CD4-positive, alpha-beta T cell (primary cell): Measurements from ENCODE around the gene PEAR1. TPM values are rescaled to one million over a fixed set of nuclear protein-coding genes. Genes with fewer than 3 reads are reported as not detected.

ENCODE experiments used
- ATAC-seq: fragments of 200-7000 bp; cut with Tn5 transposase; one replicate; pipeline ENCODE4 v1.10.0; 2022; ENCODE audit warnings: mild to moderate bottlenecking; ENCODE audit not compliant: poor library complexity
- CTCF ChIA-PET: fragments of 350-600 bp; sonication (Branson Sonifier 250); formaldehyde crosslinking; loops from one replicate; lab custom pipeline; 2021; ENCODE audit warnings: antibody characterized with exemption, inconsistent platforms; lab: Charles Lee
- POLR2A ChIA-PET: fragments of 350-600 bp; sonication (Branson Sonifier 250); formaldehyde crosslinking; loops from one replicate; lab custom pipeline; 2021; ENCODE audit warnings: antibody characterized with exemption, inconsistent platforms; lab: Charles Lee
- DNase-seq, 14 experiments: peaks; one replicate each; pipeline ENCODE4 v3.0.0-alpha.2; 2013 to 2020; ENCODE audit warnings: mixed read lengths in 2 of 14
- H3K27ac ChIP-seq, 2 donors: one replicate each; pipeline versions ENCODE4 v1.5.1 to v1.7.0; 2013; ENCODE audit warnings: low read length in 2 of 2, low read depth in 1 of 2, mild to moderate bottlenecking in 1 of 2
- H3K27me3 ChIP-seq, 2 experiments: 1 replicate in 1 of 2; 2 replicates in 1 of 2; pipeline versions ENCODE4 v1.6.1 to v1.7.0; 2013; ENCODE audit warnings: low read length in 2 of 2, control low read depth in 1 of 2, mild to moderate bottlenecking in 1 of 2, moderate library complexity in 1 of 2; ENCODE audit not compliant: insufficient read depth in 2 of 2, control insufficient read depth in 1 of 2
- H3K36me3 ChIP-seq: one replicate; pipeline ENCODE4 v1.6.1; 2013; ENCODE audit warnings: low read length, control low read depth; ENCODE audit not compliant: insufficient read depth
- H3K4me1 ChIP-seq: one replicate; pipeline ENCODE4 v1.6.1; 2013; ENCODE audit warnings: low read length, control low read depth; ENCODE audit not compliant: insufficient read depth
- H3K4me3 ChIP-seq: one replicate; pipeline ENCODE4 v1.5.1; 2013; ENCODE audit warnings: mild to moderate bottlenecking, low read length, moderate library complexity
- H3K9me3 ChIP-seq, 2 experiments: 1 replicate in 1 of 2; 2 replicates in 1 of 2; pipeline versions ENCODE4 v1.6.1 to v1.7.0; 2013; ENCODE audit warnings: low read length in 2 of 2, mild to moderate bottlenecking in 2 of 2, control low read depth in 1 of 2, moderate library complexity in 1 of 2; ENCODE audit not compliant: control insufficient read depth in 1 of 2, insufficient read depth in 1 of 2
- H3K27ac Mint-ChIP-seq: one replicate; pipeline ENCODE4 v1.8.0; 2020; ENCODE audit warnings: mixed read lengths
- H3K27me3 Mint-ChIP-seq: one replicate; pipeline ENCODE4 v1.8.0; 2021; ENCODE audit warnings: mixed read lengths
- H3K36me3 Mint-ChIP-seq: one replicate; pipeline ENCODE4 v1.8.0; 2021; ENCODE audit warnings: low read depth, mixed read lengths
- H3K4me1 Mint-ChIP-seq: one replicate; pipeline ENCODE4 v1.8.0; 2021; ENCODE audit warnings: low read depth, mixed read lengths
- H3K4me3 Mint-ChIP-seq: one replicate; pipeline ENCODE4 v1.8.0; 2020; ENCODE audit warnings: mild to moderate bottlenecking, mixed read lengths
- H3K9me3 Mint-ChIP-seq: one replicate; pipeline ENCODE4 v1.8.0; 2020; ENCODE audit warnings: mixed read lengths
- intact Hi-C, 2 experiments: fragments of 100-400 bp; cut with DNase I in 1 of 2; cut with micrococcal nuclease in 1 of 2; formaldehyde crosslinking; loops; one replicate each; pipeline versions ENCODE4 v1.15.1 to v1.9.0; 2023 to 2025; cut with DNase I, micrococcal nuclease
- total RNA-seq, 174 experiments: library from RNA in 2 of 174; stranded (reverse) in 2 of 174; gene quantifications; one replicate each; pipeline ENCODE4 v1.2.3 and lab custom pipeline; 2021 to 2026
- TF ChIP-seq, protein P1 (sequence below): fragments of 200-600 bp; IDR thresholded peaks from one replicate; pipeline ENCODE4 v1.8.0; 2022; ENCODE audit warnings: antibody characterized with exemption, mild to moderate bottlenecking

PEAR1 gene
- total RNA-seq, 2 experiments from 2014 or later, result 0.20 to 0.41 TPM

DNA sequence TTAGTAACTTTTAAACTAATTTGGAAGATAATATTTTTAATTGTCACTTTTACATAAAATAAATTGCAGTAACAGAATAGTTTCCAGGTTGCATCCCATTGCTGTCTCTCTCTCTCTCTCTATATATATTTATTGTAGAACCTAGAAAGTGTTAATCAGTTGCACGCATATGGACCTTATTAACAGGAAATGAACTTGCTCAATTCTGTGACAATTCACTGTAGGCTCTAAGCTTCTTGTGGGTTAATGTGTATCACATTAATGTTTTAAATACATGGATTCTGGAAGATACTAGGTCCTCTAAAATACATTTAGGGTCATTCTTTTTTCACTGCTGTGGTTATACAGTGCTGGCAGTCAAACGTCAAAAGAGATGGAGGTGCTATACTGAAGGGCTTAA is 60.1 kb downstream of the PEAR1 start:
- intact Hi-C loops, result no loop called here
- peaks cover 95% of the 10 kb centered on the region for H3K36me3 Mint-ChIP-seq
- POLR2A ChIA-PET, result interaction anchor here (0.6 kb wide), 1 partner anchor 16 kb away, joined by 4 read pairs; no protein-coding TSS in a partner anchor
- H3K27ac Mint-ChIP-seq, result no peak overlapping the region
- no peak overlapping the region for H3K4me3 ChIP-seq
- H3K27me3 ChIP-seq, result no peaks in the 10 kb centered on the region
- ATAC-seq (no peak), DNase-seq (no peak)
- no peak overlapping the region for H3K27ac ChIP-seq
- H3K4me1 ChIP-seq, result no peaks in the 10 kb centered on the region
- H3K9me3 Mint-ChIP-seq, result no peaks in the 10 kb centered on the region
- TF ChIP-seq, protein P1, sequence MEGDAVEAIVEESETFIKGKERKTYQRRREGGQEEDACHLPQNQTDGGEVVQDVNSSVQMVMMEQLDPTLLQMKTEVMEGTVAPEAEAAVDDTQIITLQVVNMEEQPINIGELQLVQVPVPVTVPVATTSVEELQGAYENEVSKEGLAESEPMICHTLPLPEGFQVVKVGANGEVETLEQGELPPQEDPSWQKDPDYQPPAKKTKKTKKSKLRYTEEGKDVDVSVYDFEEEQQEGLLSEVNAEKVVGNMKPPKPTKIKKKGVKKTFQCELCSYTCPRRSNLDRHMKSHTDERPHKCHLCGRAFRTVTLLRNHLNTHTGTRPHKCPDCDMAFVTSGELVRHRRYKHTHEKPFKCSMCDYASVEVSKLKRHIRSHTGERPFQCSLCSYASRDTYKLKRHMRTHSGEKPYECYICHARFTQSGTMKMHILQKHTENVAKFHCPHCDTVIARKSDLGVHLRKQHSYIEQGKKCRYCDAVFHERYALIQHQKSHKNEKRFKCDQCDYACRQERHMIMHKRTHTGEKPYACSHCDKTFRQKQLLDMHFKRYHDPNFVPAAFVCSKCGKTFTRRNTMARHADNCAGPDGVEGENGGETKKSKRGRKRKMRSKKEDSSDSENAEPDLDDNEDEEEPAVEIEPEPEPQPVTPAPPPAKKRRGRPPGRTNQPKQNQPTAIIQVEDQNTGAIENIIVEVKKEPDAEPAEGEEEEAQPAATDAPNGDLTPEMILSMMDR, result no peak
- no peaks in the 10 kb centered on the region for H3K9me3 ChIP-seq
- H3K4me3 Mint-ChIP-seq, result no peak overlapping the region
- CTCF ChIA-PET, result no interaction called here
- H3K4me1 Mint-ChIP-seq, result peaks cover 10% of the 10 kb centered on the region
- peaks cover 72% of the 10 kb centered on the region for H3K36me3 ChIP-seq
- H3K27me3 Mint-ChIP-seq, result no peaks in the 10 kb centered on the region

DNA sequence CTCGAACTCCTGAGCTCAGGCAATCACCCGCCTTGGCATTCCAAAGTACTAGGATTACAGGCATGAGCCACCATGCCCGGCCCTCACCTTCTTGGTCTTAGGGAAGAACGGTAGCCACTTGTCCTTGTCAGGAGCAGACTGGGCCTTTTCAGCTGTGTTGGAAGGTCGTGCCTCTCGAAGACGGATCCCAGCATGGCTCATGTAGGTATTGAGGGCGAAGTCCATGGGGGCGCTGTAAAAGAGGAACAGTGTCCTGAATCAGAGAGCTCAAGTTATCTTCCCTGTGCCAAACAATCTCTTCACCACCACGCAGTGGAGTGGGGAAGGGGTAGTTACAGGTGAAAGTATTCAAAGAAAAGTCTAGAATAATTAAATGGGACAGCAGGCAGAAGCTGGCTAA is 62.8 kb downstream of the PEAR1 start:
- H3K27me3 ChIP-seq, result no peaks in the 10 kb centered on the region
- Mint-ChIP-seq H3K27me3 (no peaks in the 10 kb centered on the region), H3K4me1 (peaks cover 23% of the 10 kb centered on the region), H3K9me3 (no peaks in the 10 kb centered on the region), H3K27ac (no peak overlapping the region), H3K36me3 (peaks cover 96% of the 10 kb centered on the region), H3K4me3 (no peak overlapping the region)
- H3K4me1 ChIP-seq, result peaks cover 4% of the 10 kb centered on the region
- ChIA-PET POLR2A (no interaction called here), CTCF (no interaction called here)
- no peak for ATAC-seq
- DNase-seq, result no peak
- no peaks in the 10 kb centered on the region for H3K9me3 ChIP-seq
- TF ChIP-seq, protein P1, result no peak
- H3K4me3 ChIP-seq, result no peak overlapping the region
- peaks cover 58% of the 10 kb centered on the region for H3K36me3 ChIP-seq
- no peak overlapping the region for H3K27ac ChIP-seq
- intact Hi-C loops, result no loop called here

DNA sequence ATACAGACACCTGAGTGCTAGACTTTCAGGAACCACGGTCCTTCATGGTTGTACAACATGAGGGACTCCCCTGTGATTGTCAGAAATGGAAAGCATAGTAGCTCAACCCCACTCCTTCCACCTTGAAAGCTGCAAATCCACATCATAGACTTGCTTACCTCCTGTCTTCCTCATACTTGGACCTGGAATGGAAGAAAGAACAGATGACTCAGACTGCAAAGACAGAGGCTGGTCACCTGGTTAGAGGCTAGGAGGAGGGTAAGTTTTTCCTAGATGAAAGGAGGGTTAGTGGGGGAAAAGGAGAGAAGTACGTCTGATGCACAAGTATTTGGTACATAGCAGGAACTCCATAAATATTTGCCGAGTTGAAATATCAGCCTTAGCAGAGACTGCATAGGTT is 64.1 kb downstream of the PEAR1 start:
- Mint-ChIP-seq H3K36me3 (peaks cover 92% of the 10 kb centered on the region), H3K4me1 (peaks cover 35% of the 10 kb centered on the region), H3K9me3 (no peaks in the 10 kb centered on the region), H3K4me3 (no peak overlapping the region), H3K27me3 (no peaks in the 10 kb centered on the region), H3K27ac (no peak overlapping the region)
- Histone ChIP-seq H3K36me3 (peaks cover 53% of the 10 kb centered on the region), H3K27me3 (no peaks in the 10 kb centered on the region), H3K9me3 (peaks cover 0 to 5% of the 10 kb centered on the region in 2 experiments), H3K4me1 (peaks cover 17% of the 10 kb centered on the region), H3K4me3 (no peak overlapping the region), H3K27ac (no peak overlapping the region)
- intact Hi-C loops, result no loop called here
- ATAC-seq (no peak), DNase-seq (no peak)
- POLR2A ChIA-PET, result no interaction called here
- CTCF ChIA-PET, result no interaction called here
- TF ChIP-seq, protein P1, result no peak
